Transverse colon (tissue), 3 donors: ENCODE data around the gene MIA.

Source experiments
- EP300 ChIP-seq: sonication (generic); formaldehyde crosslinking; IDR thresholded peaks from one replicate; pipeline ENCODE4 v1.6.1; 2017; ENCODE audit warnings: antibody characterized with exemption, low read depth
- POLR2A ChIP-seq: fragments of 450-650 bp; IDR thresholded peaks from one replicate; pipeline ENCODE4 v1.6.1; 2016; ENCODE audit warnings: antibody characterized with exemption, mild to moderate bottlenecking, moderate library complexity
- TF ChIP-seq, protein P1 (sequence below), 5 experiments: fragments of 200-600 bp in 3 of 5; fragments of 450-650 bp in 2 of 5; sonication (generic) in 3 of 5; IDR thresholded peaks; 1 replicate in 2 of 5; 2 replicates in 3 of 5; pipeline ENCODE4 v1.5.1; 2016 to 2017; ENCODE audit warnings: antibody characterized with exemption in 5 of 5, inconsistent platforms in 3 of 5, mild to moderate bottlenecking in 2 of 5, moderate library complexity in 1 of 5

DNA sequence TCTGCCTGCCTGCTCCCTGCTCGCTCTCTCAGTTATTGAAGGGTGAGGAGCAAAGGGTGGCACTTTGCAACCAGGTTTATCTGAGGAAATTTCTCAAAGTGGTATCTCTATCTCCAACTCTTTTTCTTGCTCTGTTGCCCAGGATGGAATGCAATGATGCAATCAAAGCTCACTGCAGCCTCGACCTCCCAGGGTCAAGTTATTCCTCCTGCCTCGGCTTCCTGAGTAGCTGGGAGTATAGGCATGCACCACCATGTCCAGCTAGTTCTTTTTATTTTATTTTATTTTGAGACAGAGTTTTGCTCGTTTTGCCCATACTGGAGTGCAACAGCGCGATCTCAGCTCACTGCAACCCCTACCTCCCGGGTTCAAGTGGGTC lies 29.9 kb upstream of the MIA start:
- TF ChIP-seq, protein P1, sequence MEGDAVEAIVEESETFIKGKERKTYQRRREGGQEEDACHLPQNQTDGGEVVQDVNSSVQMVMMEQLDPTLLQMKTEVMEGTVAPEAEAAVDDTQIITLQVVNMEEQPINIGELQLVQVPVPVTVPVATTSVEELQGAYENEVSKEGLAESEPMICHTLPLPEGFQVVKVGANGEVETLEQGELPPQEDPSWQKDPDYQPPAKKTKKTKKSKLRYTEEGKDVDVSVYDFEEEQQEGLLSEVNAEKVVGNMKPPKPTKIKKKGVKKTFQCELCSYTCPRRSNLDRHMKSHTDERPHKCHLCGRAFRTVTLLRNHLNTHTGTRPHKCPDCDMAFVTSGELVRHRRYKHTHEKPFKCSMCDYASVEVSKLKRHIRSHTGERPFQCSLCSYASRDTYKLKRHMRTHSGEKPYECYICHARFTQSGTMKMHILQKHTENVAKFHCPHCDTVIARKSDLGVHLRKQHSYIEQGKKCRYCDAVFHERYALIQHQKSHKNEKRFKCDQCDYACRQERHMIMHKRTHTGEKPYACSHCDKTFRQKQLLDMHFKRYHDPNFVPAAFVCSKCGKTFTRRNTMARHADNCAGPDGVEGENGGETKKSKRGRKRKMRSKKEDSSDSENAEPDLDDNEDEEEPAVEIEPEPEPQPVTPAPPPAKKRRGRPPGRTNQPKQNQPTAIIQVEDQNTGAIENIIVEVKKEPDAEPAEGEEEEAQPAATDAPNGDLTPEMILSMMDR (IDR thresholded peaks at IDR 0.05) = no peak
- TF ChIP-seq POLR2A (no peak), EP300 (no peak)
